Kidney (tissue), 14 donors: ENCODE results near the gene OR2H2. TPM values are rescaled to one million over a fixed set of nuclear protein-coding genes. Genes with fewer than 3 reads are reported as not detected.

ENCODE experiments used
- DNase-seq, 5 donors: peaks; one replicate each; pipeline ENCODE4 v3.0.0-alpha.2; 2013 to 2020
- FAIRE-seq: peaks from 2 replicates; lab custom pipeline; 2012; peaks lifted over from hg19 to GRCh38; lab: Jason Lieb, UNC
- H3K27ac ChIP-seq, 2 donors: one replicate each; pipeline ENCODE4 v1.7.0; 2013; ENCODE audit warnings: low read depth in 2 of 2, low read length in 2 of 2, inconsistent platforms in 1 of 2
- H3K27me3 ChIP-seq: one replicate; pipeline ENCODE4 v1.7.1; 2013; ENCODE audit warnings: low read length, inconsistent platforms; ENCODE audit not compliant: control insufficient read depth, insufficient read depth
- H3K36me3 ChIP-seq, 3 donors: one replicate each; pipeline versions ENCODE4 v1.7.0 to v1.7.1; 2013; ENCODE audit warnings: low read length in 3 of 3, control low read depth in 1 of 3, inconsistent platforms in 1 of 3; ENCODE audit not compliant: insufficient read depth in 3 of 3, control insufficient read depth in 2 of 3
- H3K4me1 ChIP-seq, 3 donors: one replicate each; pipeline versions ENCODE4 v1.7.0 to v1.7.1; 2013; ENCODE audit warnings: low read length in 3 of 3, inconsistent platforms in 1 of 3, low read depth in 1 of 3; ENCODE audit not compliant: control insufficient read depth in 2 of 3, insufficient read depth in 2 of 3
- H3K4me3 ChIP-seq, 3 donors: one replicate each; pipeline versions ENCODE4 v1.7.0 to v1.8.1; 2013; ENCODE audit warnings: low read length in 3 of 3, control low read depth in 1 of 3, inconsistent platforms in 1 of 3
- H3K9ac ChIP-seq, 3 donors: one replicate each; pipeline versions ENCODE4 v1.7.0 to v1.7.1; 2013; ENCODE audit warnings: low read length in 3 of 3, control low read depth in 1 of 3, inconsistent platforms in 1 of 3
- H3K9me3 ChIP-seq, 3 donors: one replicate each; pipeline versions ENCODE4 v1.7.0 to v1.7.1; 2013; ENCODE audit warnings: low read length in 3 of 3, control low read depth in 1 of 3, inconsistent platforms in 1 of 3; ENCODE audit not compliant: control insufficient read depth in 2 of 3, insufficient read depth in 1 of 3
- intact Hi-C: fragments of 100-400 bp; cut with DNase I; formaldehyde crosslinking; loops from one replicate; pipeline ENCODE4 v1.11.1; 2022
- polyA plus RNA-seq: library from polyadenylated mRNA; stranded (reverse); fragments of 350-450 nt; fragmentation: Illumina TruSeq; extraction: RNeasy Lipid Tissue Mini Kit (QIAGEN cat#74804); gene quantifications from one replicate; pipeline ENCODE4 v1.2.3, GENCODE V29; 2014; ENCODE audit warnings: low read depth, low replicate concordance; ENCODE audit not compliant: insufficient read depth
- total RNA-seq: library from RNA; stranded (reverse); fragmentation: NEBNext Ultra II Directional; extraction: Animal tissue kit (Norgen Biotek cat#: 25700); gene quantifications from one replicate; pipeline ENCODE4 v1.2.1, GENCODE V29; 2021
- TF ChIP-seq, protein P1 (sequence below): IDR thresholded peaks from 3 replicates; pipeline ENCODE4 v1.5.1; 2012; ENCODE audit warnings: mild to moderate bottlenecking, moderate library complexity, borderline replicate concordance; ENCODE audit not compliant: insufficient read depth; ENCODE audit errors: extremely low read depth
- donor health status: control.
- donor health status: control.
- donor health status: control.
- donor health status: control.
- donor health status: control.
- donor health status: DM: yes; HTN: yes; CAD: no.
- donor health status: Normal renal cell carcinoma (clear cell type).

The OR2H2 gene
- total and polyA plus RNA-seq, 2 donors from 2014 or later: not detected

DNA sequence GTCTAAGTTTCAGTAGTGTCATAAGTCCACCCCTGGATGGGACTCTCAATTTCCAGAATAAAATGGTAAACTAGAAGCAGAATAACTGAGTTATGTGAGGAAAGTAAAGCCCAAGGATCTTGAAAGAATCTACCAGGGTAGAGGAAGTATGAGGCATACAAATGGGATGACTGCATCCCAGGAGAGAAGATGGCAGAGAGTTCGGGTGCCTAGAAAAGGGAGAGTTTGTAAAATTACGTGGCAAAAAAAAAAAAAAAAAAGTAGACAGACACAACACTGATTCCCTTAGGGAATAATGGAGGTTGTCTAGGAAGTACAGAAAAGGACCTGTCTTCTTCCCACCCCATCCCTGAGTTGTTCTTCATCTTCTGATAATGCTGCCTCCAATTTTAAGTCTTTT lies 44.6 kb downstream of the OR2H2 start:
- H3K9me3 ChIP-seq: no peaks in the 10 kb centered on the region
- H3K4me1 ChIP-seq: peaks cover 0 to 13% (median 0%) of the 10 kb centered on the region in 3 donors
- no peaks in the 10 kb centered on the region for H3K36me3 ChIP-seq
- H3K4me3 ChIP-seq: no peak overlapping the region
- DNase-seq: no peak
- H3K27ac ChIP-seq: no peak overlapping the region
- TF ChIP-seq, protein P1, sequence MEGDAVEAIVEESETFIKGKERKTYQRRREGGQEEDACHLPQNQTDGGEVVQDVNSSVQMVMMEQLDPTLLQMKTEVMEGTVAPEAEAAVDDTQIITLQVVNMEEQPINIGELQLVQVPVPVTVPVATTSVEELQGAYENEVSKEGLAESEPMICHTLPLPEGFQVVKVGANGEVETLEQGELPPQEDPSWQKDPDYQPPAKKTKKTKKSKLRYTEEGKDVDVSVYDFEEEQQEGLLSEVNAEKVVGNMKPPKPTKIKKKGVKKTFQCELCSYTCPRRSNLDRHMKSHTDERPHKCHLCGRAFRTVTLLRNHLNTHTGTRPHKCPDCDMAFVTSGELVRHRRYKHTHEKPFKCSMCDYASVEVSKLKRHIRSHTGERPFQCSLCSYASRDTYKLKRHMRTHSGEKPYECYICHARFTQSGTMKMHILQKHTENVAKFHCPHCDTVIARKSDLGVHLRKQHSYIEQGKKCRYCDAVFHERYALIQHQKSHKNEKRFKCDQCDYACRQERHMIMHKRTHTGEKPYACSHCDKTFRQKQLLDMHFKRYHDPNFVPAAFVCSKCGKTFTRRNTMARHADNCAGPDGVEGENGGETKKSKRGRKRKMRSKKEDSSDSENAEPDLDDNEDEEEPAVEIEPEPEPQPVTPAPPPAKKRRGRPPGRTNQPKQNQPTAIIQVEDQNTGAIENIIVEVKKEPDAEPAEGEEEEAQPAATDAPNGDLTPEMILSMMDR: no peak
- intact Hi-C loops: no loop called here
- H3K9ac ChIP-seq: no peak overlapping the region
- FAIRE-seq: no peak
- no peaks in the 10 kb centered on the region for H3K27me3 ChIP-seq

DNA sequence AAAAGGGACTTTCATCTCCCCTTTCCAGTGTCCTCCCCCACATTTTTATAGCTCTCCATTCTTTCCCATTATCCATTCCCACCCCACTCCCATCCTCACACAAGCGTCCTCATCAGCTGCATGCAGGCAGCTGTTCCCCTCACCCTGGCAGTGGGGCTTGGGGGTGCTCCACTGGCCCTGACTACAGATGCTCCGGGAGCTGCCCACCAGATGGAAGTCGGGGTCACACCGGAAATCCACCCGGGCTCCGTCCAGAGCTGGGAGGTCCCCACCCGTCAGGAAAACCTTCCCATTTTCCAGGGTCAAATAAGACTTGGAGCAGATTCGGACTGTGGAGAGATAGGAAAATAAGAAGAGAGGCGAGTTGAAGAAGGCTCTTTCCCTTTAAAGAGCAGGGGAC lies 45.4 kb downstream of the OR2H2 start:
- H3K27ac ChIP-seq: no peak overlapping the region
- H3K4me3 ChIP-seq: no peak overlapping the region
- intact Hi-C loops: no loop called here
- H3K27me3 ChIP-seq: no peaks in the 10 kb centered on the region
- FAIRE-seq (no peak), DNase-seq (peak in 1 of 5 donors; percentile 51)
- peaks cover 0 to 13% (median 0%) of the 10 kb centered on the region in 3 donors for H3K4me1 ChIP-seq
- H3K36me3 ChIP-seq: no peaks in the 10 kb centered on the region
- TF ChIP-seq, protein P1: no peak
- H3K9ac ChIP-seq: no peak overlapping the region
- H3K9me3 ChIP-seq: no peaks in the 10 kb centered on the region

DNA sequence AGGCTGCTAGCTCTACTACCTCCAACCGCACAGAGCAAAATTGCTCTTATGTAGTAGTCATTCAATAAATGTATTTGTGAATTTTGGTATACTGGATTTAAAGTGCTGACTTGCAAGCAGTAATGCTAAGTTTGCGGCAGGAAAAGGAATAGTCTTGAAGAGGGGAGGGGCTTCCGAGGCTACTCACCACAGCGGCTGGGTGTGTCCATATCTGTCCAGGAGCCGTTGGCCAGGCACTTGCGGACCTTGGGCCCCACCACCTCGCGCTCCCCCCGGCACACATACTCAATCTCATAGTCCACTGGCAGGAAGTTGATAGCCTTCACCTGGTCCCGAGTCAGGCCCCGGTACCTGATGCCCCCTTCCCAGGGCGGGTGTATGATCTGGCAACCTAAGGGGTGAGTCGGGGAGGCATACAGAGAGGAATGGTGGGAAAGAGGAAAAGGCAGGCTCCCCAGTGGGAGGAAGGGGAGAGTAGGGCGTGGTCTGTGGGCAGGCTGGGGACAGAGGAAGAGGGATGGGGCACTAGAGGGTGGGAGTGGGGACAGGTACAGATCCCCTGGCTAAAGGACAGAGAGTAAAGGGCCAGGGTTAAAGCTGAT lies 46.4 kb downstream of the OR2H2 start:
- Histone ChIP-seq H3K27ac (no peak overlapping the region), H3K9me3 (no peaks in the 10 kb centered on the region), H3K27me3 (no peaks in the 10 kb centered on the region), H3K4me1 (peaks cover 0 to 13% (median 0%) of the 10 kb centered on the region in 3 donors), H3K4me3 (no peak overlapping the region), H3K36me3 (no peaks in the 10 kb centered on the region), H3K9ac (no peak overlapping the region)
- TF ChIP-seq, protein P1: no peak
- FAIRE-seq: no peak
- DNase-seq: peak in 1 of 5 donors; percentile 72
- intact Hi-C loops: no loop called here
